ENCODE measurements around the gene RPS6KA2. TPM values are rescaled to one million over a fixed set of nuclear protein-coding genes. Genes with fewer than 3 reads are reported as not detected.
"Not testable (repeated sequence)": the region's sequence is repeated elsewhere in the genome, so short reads cannot be mapped to it uniquely, and the experiment has no call there.

Gene RPS6KA2
- polyA plus RNA-seq, 1 experiment: 70.9 TPM

DNA sequence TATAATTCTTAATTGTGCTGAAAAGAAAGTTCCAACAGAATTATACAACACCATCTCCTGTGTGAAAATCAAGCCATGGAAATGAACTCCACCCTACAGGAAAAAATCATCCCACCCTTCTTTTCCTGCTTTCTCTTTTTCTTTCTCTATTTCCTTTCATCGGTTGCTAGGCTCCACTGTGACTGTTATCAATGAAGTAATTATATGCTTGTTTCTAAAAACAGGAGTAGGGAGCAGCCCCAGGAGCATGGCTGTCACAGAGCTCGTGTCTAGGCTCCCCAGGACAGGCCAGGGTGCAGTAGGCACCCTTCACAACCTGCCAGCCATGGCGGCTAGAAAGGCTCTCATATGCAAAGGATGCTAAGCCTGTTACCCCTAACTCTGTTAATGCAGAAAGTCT is 257.3 kb downstream of the RPS6KA2 start:
- CTCF ChIA-PET: interaction anchor here (0.6 kb wide), 1 partner anchor 12 kb away, joined by 3 read pairs; no protein-coding TSS in a partner anchor
- POLR2A ChIA-PET: no interaction called here
- H3K27ac ChIP-seq (ENCODE audit: low read depth, low read length): no peak overlapping the region
- no peaks in the 10 kb centered on the region for H3K9me3 ChIP-seq (ENCODE audit: control insufficient read depth, insufficient read depth, low read length)
- H3K4me3 ChIP-seq (ENCODE audit: low read depth, low read length): no peak overlapping the region
- no peaks in the 10 kb centered on the region for H3K27me3 ChIP-seq (ENCODE audit: control insufficient read depth, insufficient read depth, low read length)
- DNase-seq (ENCODE audit: low read depth, low spot score): no peak
- TF ChIP-seq, protein P1, sequence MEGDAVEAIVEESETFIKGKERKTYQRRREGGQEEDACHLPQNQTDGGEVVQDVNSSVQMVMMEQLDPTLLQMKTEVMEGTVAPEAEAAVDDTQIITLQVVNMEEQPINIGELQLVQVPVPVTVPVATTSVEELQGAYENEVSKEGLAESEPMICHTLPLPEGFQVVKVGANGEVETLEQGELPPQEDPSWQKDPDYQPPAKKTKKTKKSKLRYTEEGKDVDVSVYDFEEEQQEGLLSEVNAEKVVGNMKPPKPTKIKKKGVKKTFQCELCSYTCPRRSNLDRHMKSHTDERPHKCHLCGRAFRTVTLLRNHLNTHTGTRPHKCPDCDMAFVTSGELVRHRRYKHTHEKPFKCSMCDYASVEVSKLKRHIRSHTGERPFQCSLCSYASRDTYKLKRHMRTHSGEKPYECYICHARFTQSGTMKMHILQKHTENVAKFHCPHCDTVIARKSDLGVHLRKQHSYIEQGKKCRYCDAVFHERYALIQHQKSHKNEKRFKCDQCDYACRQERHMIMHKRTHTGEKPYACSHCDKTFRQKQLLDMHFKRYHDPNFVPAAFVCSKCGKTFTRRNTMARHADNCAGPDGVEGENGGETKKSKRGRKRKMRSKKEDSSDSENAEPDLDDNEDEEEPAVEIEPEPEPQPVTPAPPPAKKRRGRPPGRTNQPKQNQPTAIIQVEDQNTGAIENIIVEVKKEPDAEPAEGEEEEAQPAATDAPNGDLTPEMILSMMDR (IDR thresholded peaks at IDR 0.05; ENCODE audit: low read depth, low read length): no peak

DNA sequence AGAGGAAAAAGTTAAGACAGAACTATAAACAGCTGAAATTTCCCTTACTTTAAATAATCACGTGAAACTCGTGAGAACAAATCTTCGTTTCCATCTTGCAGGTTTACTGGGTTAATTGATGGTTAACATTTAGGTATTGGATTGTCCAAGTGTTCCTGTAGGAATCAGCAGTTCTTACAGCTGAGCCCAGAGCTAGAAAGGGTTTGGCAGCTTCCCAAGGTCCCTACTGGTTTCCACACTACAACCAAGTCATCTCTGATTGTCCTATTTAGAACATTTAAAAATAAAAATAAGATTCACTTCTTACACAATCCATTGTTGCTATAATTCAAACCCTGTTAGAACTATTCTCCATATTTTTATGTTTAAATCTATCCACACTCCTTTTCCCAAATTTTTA is 260.1 kb downstream of the RPS6KA2 start:
- DNase-seq (ENCODE audit: low read depth, low spot score): no peak
- Histone ChIP-seq H3K27me3 (ENCODE audit: control insufficient read depth, insufficient read depth, low read length) (no peaks in the 10 kb centered on the region), H3K4me3 (ENCODE audit: low read depth, low read length) (no peak overlapping the region), H3K9me3 (ENCODE audit: control insufficient read depth, insufficient read depth, low read length) (no peaks in the 10 kb centered on the region), H3K27ac (ENCODE audit: low read depth, low read length) (no peak overlapping the region)
- CTCF ChIA-PET: interaction anchor here (3.1 kb wide), 1 partner anchor 14 kb away, joined by 15 read pairs; no protein-coding TSS in a partner anchor
- TF ChIP-seq, protein P1 (IDR thresholded peaks at IDR 0.05; ENCODE audit: low read depth, low read length): no peak
- POLR2A ChIA-PET: no interaction called here

DNA sequence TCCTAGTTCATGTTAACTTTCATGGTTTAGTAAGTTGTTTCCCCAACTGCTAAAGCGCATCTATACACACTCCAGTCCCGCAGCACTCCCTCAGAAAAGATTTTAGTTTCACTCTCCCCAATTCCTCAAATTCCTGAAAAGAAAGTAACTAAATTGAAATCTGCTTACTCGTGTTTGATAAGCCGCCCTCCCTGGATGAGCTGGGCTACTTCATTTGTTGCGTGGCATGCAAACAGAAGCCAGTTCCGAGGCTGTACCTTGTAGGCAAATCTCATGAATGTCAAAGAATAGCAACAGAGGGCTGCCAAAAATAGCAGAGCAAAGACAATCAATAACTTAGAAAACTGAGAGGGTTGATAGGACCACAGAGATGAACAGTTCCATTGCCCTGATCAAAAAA is 261.2 kb downstream of the RPS6KA2 start:
- H3K27ac ChIP-seq (ENCODE audit: low read depth, low read length): no peak overlapping the region
- TF ChIP-seq, protein P1 (IDR thresholded peaks at IDR 0.05; ENCODE audit: low read depth, low read length): no peak
- CTCF ChIA-PET: interaction anchor here (3.1 kb wide), 1 partner anchor 16 kb away, joined by 15 read pairs; no protein-coding TSS in a partner anchor
- H3K4me3 ChIP-seq (ENCODE audit: low read depth, low read length): no peak overlapping the region
- H3K27me3 ChIP-seq (ENCODE audit: control insufficient read depth, insufficient read depth, low read length): no peaks in the 10 kb centered on the region
- POLR2A ChIA-PET: no interaction called here
- H3K9me3 ChIP-seq (ENCODE audit: control insufficient read depth, insufficient read depth, low read length): no peaks in the 10 kb centered on the region
- DNase-seq (ENCODE audit: low read depth, low spot score): no peak

DNA sequence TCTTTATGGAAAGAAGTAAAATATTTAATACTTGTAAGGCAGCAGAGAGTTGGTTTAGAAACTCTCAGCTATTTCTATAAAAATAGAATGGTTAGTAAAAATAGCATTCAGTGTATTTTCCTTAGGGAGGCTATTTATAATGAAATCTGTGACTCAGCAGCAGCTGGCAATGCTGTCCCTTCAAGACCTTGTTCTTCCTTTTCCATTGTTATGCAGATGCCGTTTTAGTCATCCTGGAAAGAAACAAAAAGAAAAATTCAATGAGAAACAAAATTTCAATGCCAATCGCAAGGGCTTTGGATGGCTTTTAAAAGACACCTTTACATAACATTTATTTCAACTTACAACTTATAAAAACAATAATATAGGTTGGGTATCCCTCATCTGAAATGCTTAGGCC is 261.8 kb downstream of the RPS6KA2 start:
- TF ChIP-seq, protein P1 (IDR thresholded peaks at IDR 0.05; ENCODE audit: low read depth, low read length): no peak
- H3K27ac ChIP-seq (ENCODE audit: low read depth, low read length): no peak overlapping the region
- CTCF ChIA-PET: interaction anchor here (3.1 kb wide), 1 partner anchor 16 kb away, joined by 15 read pairs; no protein-coding TSS in a partner anchor
- no peaks in the 10 kb centered on the region for H3K27me3 ChIP-seq (ENCODE audit: control insufficient read depth, insufficient read depth, low read length)
- POLR2A ChIA-PET: no interaction called here
- DNase-seq (ENCODE audit: low read depth, low spot score): no peak
- H3K9me3 ChIP-seq (ENCODE audit: control insufficient read depth, insufficient read depth, low read length): no peaks in the 10 kb centered on the region
- H3K4me3 ChIP-seq (ENCODE audit: low read depth, low read length): no peak overlapping the region

DNA sequence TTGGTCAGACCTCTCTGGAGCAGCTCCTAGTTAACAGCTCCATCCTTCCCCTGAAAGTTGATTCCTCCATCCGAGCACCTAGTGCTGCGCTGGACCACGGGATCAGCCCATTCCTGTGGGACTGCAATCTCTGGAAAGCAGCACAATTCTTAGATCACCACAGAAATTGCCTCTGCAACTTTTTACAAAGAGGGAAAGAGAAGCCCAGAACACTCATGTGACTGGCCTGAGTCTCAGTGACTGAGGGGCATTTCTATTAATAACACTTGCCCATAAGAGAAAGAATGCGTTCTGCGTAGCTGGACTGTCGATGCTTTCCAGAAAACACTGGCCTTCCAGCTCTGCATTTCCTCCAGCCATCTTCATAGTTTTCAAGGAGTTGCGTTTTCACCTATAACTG is 262.6 kb downstream of the RPS6KA2 start:
- CTCF ChIA-PET: interaction anchor here (3.1 kb wide), 1 partner anchor 17 kb away, joined by 15 read pairs; no protein-coding TSS in a partner anchor
- no peak overlapping the region for H3K27ac ChIP-seq (ENCODE audit: low read depth, low read length)
- H3K4me3 ChIP-seq (ENCODE audit: low read depth, low read length): no peak overlapping the region
- TF ChIP-seq, protein P1 (IDR thresholded peaks at IDR 0.05; ENCODE audit: low read depth, low read length): no peak
- H3K9me3 ChIP-seq (ENCODE audit: control insufficient read depth, insufficient read depth, low read length): no peaks in the 10 kb centered on the region
- DNase-seq (ENCODE audit: low read depth, low spot score): no peak
- no peaks in the 10 kb centered on the region for H3K27me3 ChIP-seq (ENCODE audit: control insufficient read depth, insufficient read depth, low read length)
- POLR2A ChIA-PET: no interaction called here

DNA sequence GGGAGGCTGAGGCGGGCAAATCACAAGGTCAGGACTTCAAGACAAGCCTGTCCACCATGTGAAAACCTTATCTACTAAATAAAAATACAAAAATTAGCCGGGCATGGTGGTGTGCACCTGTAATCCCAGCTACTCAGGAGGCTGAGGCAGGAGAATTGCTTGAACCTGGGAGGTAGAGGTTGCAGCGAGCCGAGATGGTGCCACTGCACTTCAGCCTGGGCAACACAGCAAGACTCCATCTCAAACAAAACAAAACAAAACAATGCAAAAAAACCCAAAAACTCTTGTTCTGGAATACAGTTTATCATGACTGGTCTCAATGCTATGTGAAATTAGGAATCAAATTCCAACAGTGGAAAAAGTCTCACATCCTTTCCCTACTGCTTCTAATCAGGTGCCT is 264.6 kb downstream of the RPS6KA2 start:
- POLR2A ChIA-PET; H3K9me3 ChIP-seq (ENCODE audit: control insufficient read depth, insufficient read depth, low read length); H3K27me3 ChIP-seq (ENCODE audit: control insufficient read depth, insufficient read depth, low read length); H3K27ac ChIP-seq (ENCODE audit: low read depth, low read length); CTCF ChIA-PET; H3K4me3 ChIP-seq (ENCODE audit: low read depth, low read length); DNase-seq (ENCODE audit: low read depth, low spot score): not testable (repeated sequence)

Data from AG04450 (cell line).